K562 (cell line): ENCODE data around the gene LRRC61.

Experiments used
- JUND ChIP-seq, 2 experiments: IDR thresholded peaks; 2 replicates in 1 of 2; 3 replicates in 1 of 2; pipeline ENCODE4 v1.6.1; 2011; ENCODE audit warnings: borderline replicate concordance in 2 of 2, low read depth in 2 of 2, low read length in 2 of 2, improper control_type of control experiment in 1 of 2, missing biosample characterization in 1 of 2, missing genetic modification characterization in 1 of 2, missing genetic modification reagents in 1 of 2
- ZBTB1 ChIP-seq: sonication (generic); formaldehyde crosslinking; IDR thresholded peaks from 2 replicates; pipeline ENCODE4 v1.8.1; 2023; ENCODE audit warnings: missing genetic modification reagents, low read depth, mild to moderate bottlenecking, borderline replicate concordance
- TF ChIP-seq, protein P1 (sequence below): fragments of 450-650 bp; IDR thresholded peaks from 2 replicates; pipeline ENCODE4 v1.7.0; 2016; ENCODE audit warnings: borderline replicate concordance

- TF ChIP-seq, protein P1, sequence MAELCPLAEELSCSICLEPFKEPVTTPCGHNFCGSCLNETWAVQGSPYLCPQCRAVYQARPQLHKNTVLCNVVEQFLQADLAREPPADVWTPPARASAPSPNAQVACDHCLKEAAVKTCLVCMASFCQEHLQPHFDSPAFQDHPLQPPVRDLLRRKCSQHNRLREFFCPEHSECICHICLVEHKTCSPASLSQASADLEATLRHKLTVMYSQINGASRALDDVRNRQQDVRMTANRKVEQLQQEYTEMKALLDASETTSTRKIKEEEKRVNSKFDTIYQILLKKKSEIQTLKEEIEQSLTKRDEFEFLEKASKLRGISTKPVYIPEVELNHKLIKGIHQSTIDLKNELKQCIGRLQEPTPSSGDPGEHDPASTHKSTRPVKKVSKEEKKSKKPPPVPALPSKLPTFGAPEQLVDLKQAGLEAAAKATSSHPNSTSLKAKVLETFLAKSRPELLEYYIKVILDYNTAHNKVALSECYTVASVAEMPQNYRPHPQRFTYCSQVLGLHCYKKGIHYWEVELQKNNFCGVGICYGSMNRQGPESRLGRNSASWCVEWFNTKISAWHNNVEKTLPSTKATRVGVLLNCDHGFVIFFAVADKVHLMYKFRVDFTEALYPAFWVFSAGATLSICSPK = no peak
- TF ChIP-seq ZBTB1 (no peak), JUND (IDR thresholded peaks at IDR 0.05; ENCODE audit: borderline replicate concordance, low read depth, low read length) (no peak), JUND (tag; IDR thresholded peaks at IDR 0.05; ENCODE audit: borderline replicate concordance, low read depth, low read length) (no peak)
These were observed 52.7 kb downstream of the LRRC61 start for GRCh38 chr7:150375662-150376521.
